AG08396 (cell line): Measurements from ENCODE around the gene R3HDM2.
A peak's percentile ranks its signal among the peaks of the same experiment; 100 is the strongest.
"Not testable (repeated sequence)": the region's sequence is repeated elsewhere in the genome, so short reads cannot be mapped to it uniquely, and the experiment has no call there.

Experiments
- DNase-seq: peaks from one replicate; pipeline ENCODE4 v3.0.0; 2012; ENCODE audit warnings: low spot score, mixed read lengths

R3HDM2 gene

DNA sequence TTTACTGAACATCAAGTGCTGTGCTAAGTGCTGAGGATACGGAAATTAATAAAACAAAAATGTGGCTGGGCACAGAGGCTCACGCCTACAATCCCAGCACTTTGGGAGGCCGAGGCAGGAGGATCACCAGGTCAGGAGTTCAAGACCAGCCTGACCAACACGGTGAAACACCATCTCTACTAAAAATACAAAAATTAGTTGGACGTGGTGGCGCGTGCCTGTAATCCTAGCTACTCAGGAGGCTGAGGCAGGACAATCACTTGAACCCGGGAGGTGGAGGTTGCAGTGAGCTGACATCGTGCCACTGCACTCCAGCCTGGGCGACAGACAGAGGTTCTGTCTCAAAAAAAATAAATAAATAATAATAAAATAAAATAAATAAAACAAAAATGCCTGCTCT is 3.9 kb downstream of the R3HDM2 start:
- not testable (repeated sequence) for DNase-seq

DNA sequence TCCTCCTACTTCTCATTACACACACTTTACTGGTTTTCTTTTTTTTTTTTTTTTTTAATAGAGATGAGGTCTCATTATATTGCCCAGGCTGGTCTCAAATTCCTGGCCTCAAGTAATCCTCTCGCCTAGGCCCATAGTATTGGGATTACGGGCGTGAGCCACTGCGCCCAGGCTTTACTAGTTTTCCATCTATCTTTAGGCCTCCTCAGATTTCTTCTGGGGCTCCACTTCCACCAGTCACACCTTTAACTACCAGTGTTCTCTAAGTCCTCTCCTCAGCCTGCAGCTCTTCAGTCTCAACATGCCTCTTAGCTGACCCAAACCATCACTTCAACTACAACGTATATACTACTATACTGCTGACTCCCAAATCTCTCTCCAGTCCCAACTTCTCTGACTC is 10.4 kb downstream of the R3HDM2 start:
- no peak for DNase-seq

DNA sequence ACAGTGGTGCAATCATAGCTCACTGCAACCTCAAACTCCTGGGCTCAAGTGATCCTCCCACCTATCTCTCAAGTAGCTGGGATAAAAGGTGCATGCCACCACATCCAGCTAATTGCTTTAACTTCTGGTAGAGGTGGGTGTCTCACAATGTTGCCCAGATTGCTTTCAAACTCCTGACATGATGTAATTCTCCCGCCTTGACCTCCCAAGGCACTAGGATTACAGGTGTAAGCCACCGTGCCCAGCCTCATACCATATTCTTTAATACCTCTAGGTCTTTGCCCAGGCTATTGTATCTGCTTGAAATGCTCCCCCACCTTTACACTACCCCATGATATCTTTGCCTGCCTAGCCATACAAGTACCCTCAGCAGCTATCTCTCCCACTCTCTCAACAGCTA is 11.3 kb downstream of the R3HDM2 start:
- DNase-seq, result no peak

DNA sequence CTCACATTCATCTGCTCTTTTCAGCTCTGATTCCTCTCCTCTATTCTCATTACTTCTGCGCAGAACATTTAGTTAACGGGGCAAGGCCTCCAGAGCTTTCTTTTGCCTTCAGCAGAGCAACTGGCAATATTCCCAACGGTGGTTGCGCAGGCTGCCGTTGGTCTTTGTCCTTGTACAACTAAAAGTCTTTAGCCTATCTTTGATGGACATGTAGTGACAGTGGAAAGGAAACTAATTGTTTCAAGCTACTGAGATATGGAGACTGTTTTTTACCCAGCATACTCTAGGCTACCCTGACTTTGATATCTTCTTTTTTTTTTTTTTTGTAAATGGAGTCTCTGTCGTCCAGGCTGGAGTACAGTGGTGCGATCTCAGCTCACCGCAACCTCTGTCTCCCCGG is 12.6 kb downstream of the R3HDM2 start:
- no peak for DNase-seq

DNA sequence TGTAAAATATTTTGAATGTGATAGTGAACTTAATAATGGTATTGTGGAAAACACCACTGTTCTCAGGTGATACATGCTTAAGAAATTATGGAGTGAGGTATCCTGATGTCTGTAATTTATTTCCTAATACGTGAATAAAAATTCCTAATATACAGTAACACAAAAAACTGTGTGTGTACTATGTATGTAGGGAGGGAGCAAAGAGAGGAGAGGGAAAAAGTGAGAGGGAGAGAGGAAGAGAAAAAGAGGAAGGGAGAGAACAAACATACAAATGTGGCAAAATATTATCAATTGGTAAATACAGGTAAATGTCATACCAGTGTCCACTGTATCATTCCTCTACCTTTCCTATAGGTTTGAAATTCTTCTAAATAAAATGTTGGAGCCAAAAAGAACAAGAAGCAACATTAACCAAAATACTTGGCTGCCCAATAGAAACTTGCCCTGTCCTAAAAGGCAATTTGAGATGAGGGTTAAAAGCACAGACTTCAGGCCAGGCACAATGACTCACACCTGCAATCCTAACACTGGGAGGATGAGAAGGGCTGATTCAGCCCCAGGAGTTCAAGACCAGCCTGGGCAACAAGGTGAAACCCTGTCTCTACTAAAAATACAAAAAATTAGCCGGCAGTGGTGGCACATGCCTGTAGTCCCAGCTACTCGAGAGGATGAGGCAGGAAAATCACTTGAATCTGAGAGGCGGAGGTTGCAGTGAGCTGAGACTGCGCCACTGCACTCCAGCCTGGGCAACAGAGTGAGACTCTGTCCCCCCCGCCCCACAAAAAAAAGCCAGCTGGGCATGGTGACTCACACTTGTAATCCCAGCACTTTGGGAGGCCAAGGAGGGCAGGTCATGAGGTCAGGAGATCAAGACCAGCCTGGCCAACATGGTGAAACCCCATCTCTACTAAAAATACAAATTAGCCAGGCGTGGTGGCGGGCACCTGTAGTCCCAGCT is 14.5 kb downstream of the R3HDM2 start:
- no peak for DNase-seq

DNA sequence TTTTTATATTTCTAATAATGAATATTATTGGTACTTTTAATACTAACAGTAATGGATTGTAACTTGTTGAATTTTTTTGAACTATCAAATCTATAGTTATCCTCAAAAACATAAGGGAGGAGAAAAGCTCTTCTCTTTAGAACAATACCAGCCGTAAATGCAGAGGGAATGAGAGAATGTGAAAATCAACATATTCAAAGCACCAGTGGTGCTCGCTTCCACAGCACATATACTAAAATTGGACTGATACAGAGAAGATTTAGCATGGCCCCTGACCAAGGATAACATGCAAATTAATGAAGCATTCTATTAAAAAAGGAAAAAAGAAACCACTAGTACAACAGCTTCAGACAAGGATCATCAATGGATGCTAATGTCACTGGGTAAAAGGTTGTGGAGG is 15.8 kb downstream of the R3HDM2 start:
- DNase-seq, result no peak

DNA sequence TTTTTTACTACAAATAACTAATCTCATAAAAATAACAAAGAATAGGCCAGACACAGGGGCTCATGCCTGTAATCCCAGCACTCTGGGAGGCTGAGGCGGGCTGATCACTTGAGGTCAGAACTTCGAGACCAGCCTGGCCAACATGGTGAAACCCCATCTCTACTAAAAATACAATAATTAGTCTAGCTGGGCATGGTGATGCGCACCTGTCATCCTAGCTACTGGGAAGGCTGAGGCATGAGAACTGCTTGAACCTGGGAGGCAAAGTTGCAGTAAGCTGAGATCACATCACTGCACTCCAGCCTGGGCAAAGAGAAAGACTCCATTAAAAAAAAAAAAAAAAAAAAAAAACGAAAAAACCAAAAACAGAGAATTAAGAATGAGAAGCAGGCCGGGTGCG is 16.7 kb downstream of the R3HDM2 start:
- not testable (repeated sequence) for DNase-seq

DNA sequence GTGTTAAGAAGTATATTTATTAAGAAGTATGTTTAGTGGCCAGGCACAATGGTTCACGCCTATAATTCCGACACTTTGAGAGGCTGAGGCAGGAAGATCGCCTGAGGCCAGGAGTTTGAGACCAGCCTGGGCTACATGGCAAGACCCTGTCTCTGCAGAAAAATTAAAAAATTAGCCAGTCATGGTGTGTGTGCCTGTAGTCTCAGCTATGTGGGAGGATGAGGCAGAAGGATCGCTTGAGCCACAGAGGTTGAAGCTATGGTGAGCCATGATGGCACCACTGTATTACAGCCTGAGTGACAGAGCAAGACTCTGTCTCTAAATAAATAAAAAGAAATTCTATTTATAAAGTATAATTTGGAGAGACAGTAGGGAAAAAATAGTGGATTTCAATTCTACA is 20.3 kb downstream of the R3HDM2 start:
- no peak for DNase-seq

DNA sequence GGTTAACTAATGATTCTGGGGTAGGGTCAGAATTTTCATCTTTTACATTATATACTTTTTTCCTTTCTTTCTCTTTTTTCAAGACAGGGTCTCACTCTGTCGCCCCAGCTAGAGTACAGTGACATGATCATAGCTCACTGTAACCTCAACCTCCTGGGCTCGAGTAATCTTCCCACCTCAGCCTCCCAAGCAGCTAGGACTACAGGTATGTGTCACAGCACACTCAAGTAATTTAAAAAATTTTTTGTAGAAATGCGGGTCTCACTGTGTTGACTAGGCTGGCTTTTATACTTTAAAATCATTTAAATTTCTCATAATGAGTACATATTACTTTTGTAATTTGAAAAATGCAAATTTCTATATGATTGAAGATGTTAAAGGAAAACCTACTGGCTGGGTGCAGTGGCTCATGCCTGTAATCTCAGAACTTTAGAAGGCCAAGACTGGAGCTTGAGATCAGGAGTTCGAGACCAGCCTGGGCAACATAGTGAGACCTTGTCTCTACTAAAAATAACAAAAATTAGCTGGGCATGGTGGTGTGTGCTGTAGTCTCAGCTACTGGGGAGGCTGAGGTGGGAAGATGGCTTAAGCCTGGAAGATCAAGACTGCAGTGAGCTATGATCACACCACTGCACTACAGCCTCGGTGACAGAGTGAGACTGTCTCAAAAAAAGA is 25.7 kb downstream of the R3HDM2 start:
- DNase-seq, result no peak

DNA sequence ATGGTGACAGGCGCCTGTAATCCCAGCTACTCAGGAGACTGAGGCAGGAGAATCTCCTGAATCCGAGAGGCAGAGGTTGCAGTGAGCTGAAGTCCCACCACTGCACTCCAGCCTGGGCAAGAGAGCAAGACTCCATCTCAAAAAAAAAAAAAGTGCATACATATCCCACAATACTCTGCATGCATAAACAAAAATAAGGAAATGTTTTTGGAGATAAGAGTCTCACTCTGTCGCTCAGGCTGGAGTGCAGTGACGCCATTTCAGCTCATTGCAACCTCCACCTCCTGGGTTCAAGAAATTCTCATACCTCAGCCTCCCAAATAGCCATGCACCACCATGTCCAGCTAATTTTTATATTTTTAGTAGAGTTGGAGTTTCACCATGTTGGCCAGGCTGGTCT is 28.7 kb downstream of the R3HDM2 start:
- not testable (repeated sequence) for DNase-seq

DNA sequence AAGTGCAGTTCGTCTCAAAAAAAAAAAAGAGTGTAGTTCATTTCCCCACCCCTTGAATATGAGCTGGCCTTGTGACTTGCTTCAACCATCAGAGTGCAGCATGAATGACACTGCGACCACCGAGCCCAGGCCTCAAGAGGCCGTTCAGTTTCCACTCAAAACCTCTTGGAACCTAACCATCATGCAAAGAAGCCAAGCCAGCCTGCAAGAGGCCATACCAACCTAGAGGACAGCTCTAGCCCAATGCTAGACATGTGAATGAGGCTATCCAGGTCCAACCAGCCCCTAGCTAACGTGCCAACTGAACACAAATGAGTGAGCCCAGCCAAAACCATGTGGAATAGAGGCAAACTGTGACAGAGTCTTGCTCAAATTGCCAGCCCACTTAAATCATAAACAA is 29.7 kb downstream of the R3HDM2 start:
- no peak for DNase-seq

DNA sequence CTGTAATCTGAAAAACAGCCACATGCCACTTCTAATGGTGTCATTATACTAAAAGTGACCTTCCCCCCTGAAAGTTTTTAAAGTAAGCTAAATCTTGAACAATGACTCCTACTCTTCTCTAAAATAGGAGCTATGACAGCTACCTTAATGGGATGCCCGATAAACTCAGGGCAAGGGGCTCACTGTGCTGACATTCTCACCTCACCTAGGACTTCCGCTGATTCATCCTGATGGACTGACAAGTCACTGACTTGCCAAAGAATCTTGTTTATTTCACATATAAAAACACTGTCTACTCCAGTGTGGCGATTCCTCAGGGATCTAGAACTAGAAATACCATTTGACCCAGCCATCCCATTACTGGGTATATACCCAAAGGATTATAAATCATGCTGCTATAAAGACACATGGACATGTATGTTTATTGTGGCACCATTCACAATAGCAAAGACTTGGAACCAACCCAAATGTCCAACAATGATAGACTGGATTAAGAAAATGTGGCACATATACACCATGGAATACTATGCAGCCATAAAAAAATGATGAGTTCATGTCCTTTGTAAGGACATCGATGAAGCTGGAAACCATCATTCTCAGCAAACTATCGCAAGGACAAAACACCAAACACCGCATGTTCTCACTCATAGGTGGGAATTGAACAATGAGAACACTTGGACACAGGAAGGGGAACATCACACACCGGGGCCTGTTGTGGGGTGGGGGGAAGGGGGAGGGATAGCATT is 31.0 kb downstream of the R3HDM2 start:
- not testable (repeated sequence) for DNase-seq

DNA sequence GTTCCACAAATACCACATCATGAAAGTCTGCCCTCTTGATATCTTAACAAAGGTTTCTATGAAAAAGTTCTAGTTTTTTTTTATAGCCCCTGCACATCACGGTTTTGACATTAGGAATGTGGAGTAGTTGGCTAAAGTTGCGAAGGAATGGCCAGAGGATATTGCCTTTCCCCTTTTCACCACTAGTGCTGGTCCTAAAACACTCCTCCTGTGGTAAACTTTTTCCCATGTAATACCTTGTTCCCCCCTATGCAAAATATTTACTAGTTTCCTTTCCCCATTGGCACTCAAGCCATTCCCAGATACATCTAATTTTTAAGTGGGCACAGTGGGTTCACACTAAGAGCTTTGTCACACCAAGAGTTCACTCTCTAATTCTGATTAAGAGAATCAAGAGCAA is 33.4 kb downstream of the R3HDM2 start:
- no peak for DNase-seq

DNA sequence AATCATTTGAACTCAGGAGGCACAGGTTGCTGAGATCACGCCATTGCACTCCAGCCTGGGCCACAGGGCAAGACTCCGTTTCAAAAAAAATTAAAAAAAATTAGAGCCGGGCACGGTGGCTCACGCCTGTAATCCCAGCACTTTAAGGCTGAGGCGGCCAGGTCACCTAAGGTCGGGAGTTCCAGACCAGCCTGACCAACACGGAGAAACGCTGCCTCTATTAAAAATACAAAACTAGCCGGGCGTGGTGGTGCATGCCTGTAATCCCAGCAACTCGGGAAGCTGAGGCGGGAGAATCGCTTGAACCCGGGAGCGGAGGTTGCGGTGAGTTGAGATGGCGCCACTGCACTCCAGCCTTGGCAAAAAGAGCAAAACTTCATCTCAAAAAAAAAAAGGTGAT is 35.7 kb downstream of the R3HDM2 start:
- no peak for DNase-seq

DNA sequence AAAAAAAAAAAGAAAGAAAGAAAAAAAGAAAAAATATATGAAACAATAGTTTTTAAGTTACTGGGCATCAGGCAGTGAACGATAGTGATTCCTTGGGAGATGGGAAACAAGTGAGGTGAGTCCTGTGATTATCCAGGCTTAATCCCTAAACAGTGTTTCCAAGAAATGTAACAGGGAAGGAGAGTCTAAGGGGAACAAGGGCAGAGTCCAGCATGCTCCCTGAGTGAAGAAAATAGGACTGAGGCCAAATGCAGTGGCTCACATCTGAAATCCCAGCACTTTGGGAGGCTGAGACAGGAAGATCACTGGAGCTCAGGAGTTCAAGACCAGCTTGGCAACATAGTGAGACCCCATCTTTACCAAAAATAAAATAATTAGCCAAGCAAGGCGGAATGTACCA is 40.7 kb downstream of the R3HDM2 start:
- no peak for DNase-seq

DNA sequence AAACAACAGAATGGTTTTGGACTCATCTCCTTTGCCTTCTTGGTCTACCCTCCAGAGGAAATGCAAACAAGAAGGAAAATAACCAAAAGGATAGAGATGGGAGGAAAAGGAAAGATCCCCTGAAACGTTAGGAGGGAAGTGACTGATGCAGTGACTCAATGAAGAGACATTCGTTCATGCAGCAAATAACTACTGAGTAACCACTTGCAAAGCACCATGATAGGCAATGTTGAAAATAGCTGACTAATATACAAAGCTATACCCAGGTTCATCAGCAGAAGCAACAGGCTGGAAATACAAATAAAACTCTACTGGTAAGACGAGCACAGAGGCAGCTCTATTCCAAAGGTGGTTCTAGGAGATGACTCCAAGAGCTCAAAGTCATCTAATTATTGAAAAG is 41.8 kb downstream of the R3HDM2 start:
- DNase-seq, result peak; percentile 78

DNA sequence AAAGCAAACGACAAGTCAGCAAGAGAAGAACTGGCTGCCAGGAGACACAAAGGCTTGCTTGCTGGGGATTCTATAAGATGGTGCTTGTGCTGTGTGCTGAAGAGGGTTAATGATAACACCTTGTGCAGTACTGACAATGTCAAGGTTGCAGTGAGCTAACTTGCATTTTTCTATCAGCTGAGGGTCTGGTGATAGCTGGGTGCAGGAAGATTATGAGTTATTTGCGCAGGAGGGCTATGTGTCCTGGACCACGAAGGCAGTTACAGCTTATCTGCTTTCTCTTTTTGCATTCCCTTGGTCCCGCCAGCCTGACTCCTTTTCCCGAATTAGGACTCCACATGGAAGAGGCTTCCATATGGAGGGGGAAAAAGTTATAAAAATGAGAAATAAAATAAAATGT is 42.4 kb downstream of the R3HDM2 start:
- no peak for DNase-seq

DNA sequence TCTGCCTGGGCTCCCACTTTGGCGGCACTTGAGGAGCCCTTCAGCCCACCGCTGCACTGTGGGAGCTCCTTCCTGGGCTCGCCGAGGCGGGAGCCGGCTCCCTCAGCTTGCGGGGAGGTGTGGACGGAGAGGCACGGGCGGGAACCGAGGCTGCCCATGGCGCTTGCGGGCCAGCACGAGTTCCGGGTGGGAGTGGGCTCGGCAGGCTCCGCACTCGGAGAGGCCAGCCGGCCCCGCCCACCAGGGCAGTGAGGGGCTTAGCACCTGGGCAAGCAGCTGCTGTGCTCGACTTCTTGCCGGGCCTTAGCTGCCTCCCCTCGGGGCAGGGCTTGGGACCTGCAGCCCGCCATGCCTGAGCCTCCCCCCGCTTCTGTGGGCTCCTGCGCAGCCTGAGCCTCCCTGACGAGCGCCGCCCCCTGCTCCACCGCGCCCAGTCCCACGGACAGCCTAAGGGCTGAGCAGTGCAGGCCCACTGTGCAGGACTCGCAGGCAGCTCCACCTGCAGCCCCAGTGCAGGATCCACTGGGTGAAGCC is 44.6 kb downstream of the R3HDM2 start:
- DNase-seq, result no peak

DNA sequence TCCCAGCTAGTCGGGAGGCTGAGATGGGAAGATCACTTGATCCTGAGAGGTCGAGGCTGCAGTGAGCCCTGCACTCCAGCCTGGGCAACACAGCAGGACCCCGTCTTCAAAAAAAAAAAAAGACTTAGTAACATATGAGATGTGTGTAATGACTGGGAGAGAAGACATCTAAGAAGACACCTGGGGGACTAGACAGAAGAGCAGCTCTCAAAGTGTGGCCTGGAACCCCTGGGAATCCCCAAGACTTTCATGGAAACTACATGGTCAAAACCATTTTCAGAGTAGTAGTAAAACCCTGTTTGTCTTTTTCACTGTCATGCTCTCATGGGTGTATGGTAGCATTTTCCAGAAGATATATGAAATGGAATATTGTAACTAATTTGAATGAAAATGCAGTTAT is 45.3 kb downstream of the R3HDM2 start:
- no peak for DNase-seq

DNA sequence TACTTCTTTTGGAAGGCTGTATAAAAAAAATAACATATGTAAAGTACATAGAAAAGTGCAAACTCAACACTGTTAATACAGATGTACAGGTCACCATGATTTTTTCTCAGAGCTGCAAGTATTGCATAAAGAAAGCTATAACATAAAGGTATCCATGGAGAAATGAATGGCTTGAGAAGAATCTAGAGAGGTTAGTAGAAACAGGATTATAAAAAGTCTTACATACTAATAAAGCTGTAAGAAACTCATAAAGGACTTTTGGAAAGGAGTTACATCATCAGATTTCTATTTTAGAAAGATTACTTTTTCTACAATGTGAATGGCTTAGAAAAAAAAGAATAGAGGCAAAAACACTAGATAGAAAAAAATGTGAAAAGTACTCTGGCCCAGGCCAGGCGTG is 46.4 kb downstream of the R3HDM2 start:
- no peak for DNase-seq

DNA sequence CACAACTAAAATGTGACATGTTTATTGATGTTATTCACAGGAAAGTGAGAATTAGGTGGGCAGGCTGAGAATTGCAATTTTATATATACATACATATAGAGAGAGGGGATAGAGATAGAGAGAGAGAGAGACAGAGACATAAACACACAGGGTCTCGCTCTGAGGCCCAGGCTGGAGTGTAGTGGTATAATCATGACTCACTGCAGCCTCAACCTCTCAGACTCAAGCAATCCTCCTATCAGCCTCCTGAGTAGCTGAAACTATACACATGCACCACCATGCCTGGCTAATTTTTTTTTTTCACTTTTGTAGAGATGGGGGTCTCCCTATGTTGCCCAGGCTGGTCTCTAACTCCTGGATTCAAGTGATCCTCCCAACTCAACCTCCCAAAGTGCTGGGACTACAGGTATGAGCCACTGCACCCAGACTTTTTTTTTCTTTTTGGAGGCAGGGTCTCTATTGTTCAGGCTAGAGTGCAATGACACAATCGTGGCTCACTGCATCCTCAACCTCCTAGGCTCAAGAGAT is 49.1 kb downstream of the R3HDM2 start:
- DNase-seq, result no peak

DNA sequence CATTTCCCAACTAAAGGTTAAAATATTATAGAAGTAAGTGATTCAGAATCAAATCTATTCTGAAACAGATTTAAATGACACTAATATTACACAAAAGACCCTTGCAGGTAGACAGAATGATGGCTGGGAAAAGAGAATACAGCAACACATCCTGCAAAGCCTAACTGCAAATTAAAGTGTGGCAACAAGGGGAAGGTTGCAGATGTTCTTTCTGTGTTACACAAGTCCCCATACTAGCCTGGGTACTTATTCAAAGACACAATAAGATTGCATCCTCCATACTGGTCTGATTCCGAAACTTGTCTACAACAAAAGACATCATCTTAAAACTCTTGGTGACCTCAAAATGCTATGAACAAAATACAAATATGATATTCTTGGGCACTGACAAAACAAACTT is 50.5 kb downstream of the R3HDM2 start:
- no peak for DNase-seq
